HG02759 (cell line): ENCODE data around the gene ARHGAP5.

Experiments used
- ATAC-seq: cut with Tn5 transposase; IDR thresholded peaks from one replicate; pipeline ENCODE4 v1.9.1; 2021; ENCODE audit warnings: mild to moderate bottlenecking, moderate library complexity; ENCODE audit not compliant: unreplicated experiment

The ARHGAP5 gene

DNA sequence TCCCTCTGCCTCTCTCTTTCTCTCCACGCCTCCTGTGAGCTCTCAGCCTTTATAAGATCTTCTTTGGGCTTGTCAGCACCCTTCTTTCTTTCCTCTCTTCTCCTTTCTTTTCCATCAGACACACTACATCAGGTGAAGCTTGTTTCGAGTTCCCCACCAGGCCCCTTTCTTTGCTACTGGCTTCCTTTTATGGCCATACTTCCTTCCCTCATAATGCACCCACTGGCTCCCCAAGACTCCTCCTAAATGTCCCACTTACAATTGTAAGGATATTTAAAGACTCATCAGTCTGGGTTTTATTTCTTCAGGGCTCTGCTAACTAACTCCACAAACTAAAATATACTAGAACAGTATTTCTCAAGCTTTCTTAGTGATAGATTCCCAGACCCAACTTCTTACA is 129.4 kb downstream of the ARHGAP5 start:
- ATAC-seq: no peak

DNA sequence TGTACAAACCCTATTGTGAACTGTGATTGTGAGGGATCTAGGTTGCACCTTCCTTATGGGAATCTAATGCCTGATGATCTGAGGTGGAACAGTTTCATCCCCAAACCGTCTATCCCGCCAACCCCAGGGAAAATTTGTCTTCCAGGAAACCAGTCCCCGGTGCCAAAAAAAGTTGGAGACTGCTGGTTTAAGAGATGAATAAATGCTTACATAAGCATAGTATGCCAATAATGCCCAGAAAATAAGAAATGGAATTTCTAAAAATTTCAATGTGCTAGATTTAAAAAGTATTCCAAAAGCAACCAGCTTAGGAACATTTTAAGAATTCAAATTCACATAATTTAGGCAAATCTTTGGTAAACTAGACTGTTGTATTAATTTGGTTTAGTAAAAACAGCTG is 131.4 kb downstream of the ARHGAP5 start:
- no peak for ATAC-seq
